Activated CD4-positive, CD25-positive, alpha-beta regulatory T cell treated with anti-CD3 and anti-CD28 coated beads, Interleukin-2, amount 50 U/mL, for 72 hours (primary cell): ENCODE measurements around the gene P3H3.

Experiments used
- DNase-seq: peaks from one replicate; pipeline ENCODE4 v3.0.0; 2021

Gene P3H3

GRCh38 chr12:6827982-6828780 lies at the start of gene P3H3:
Gene P3H3, plus strand, starts transcription at chr12:6828407. Its CDS starts 34 bp downstream, at chr12:6828441.
- DNase-seq, result no peak

GRCh38 chr12:6778574-6779550 lies 49.3 kb upstream of the P3H3 start:
- DNase-seq, result peak; percentile 85

- DNase-seq, result no peak
Observed at GRCh38 chr12:6779708-6780432, 48.3 kb upstream of the P3H3 start.

- DNase-seq, result no peak
Observed at GRCh38 chr12:6780573-6780972, 47.6 kb upstream of the P3H3 start.

GRCh38 chr12:6782119-6782518 lies 46.1 kb upstream of the P3H3 start:
- DNase-seq, result no peak

- DNase-seq, result no peak
Observed at GRCh38 chr12:6782850-6783566, 45.2 kb upstream of the P3H3 start.

- DNase-seq, result no peak
Observed at GRCh38 chr12:6783828-6784227, 44.4 kb upstream of the P3H3 start.

- no peak for DNase-seq
Observed at GRCh38 chr12:6784296-6784695, 43.9 kb upstream of the P3H3 start.

- DNase-seq, result no peak
Observed at GRCh38 chr12:6784761-6785160, 43.4 kb upstream of the P3H3 start.

GRCh38 chr12:6786416-6787094 lies 41.7 kb upstream of the P3H3 start:
- no peak for DNase-seq

- DNase-seq, result no peak
Observed at GRCh38 chr12:6787309-6787708, 40.9 kb upstream of the P3H3 start.

GRCh38 chr12:6788972-6789924 lies 39.0 kb upstream of the P3H3 start, which contains the start of gene CD4:
Gene CD4, plus strand, starts transcription at chr12:6789528. Its CDS starts 10,611 bp downstream, at chr12:6800139.
- peak; percentile 61 for DNase-seq

GRCh38 chr12:6790496-6791150 lies 37.6 kb upstream of the P3H3 start:
- peak; percentile 43 for DNase-seq

GRCh38 chr12:6791931-6792520 lies 36.2 kb upstream of the P3H3 start:
- no peak for DNase-seq

GRCh38 chr12:6792522-6793201 lies 35.5 kb upstream of the P3H3 start:
- DNase-seq, result no peak

- DNase-seq, result no peak
Observed at GRCh38 chr12:6795088-6795487, 33.1 kb upstream of the P3H3 start.

GRCh38 chr12:6796576-6796975 lies 31.6 kb upstream of the P3H3 start:
- DNase-seq, result no peak

- no peak for DNase-seq
Observed at GRCh38 chr12:6799147-6799546, 29.1 kb upstream of the P3H3 start.

GRCh38 chr12:6807170-6807569 lies 21.0 kb upstream of the P3H3 start:
- DNase-seq, result no peak
